ENCODE data around the gene CCDC15.

DNA sequence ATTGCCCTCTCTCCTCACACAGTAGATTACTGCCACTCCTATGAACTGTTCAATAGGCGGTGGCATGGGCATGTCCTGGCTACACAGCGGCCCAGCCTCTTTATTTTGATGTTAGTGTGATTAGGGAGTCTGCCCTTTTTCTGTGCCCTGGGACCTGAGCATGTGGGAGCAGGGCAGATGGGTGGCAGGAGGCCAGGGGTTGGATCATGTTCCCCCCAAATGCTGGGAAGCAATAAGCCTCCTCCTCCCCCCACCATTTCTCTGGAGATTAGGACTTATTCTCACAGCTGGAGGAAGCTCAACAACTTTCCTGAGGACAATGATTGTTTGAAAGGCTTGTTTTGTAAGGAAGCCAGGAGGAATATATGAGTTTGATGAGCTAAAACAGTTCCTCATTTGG, 34.1 kb upstream of the CCDC15 start:
- TF ChIP-seq, protein P1, sequence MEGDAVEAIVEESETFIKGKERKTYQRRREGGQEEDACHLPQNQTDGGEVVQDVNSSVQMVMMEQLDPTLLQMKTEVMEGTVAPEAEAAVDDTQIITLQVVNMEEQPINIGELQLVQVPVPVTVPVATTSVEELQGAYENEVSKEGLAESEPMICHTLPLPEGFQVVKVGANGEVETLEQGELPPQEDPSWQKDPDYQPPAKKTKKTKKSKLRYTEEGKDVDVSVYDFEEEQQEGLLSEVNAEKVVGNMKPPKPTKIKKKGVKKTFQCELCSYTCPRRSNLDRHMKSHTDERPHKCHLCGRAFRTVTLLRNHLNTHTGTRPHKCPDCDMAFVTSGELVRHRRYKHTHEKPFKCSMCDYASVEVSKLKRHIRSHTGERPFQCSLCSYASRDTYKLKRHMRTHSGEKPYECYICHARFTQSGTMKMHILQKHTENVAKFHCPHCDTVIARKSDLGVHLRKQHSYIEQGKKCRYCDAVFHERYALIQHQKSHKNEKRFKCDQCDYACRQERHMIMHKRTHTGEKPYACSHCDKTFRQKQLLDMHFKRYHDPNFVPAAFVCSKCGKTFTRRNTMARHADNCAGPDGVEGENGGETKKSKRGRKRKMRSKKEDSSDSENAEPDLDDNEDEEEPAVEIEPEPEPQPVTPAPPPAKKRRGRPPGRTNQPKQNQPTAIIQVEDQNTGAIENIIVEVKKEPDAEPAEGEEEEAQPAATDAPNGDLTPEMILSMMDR (IDR thresholded peaks at IDR 0.05), result no peak
- no peak for TF ChIP-seq POLR2A (IDR thresholded peaks at IDR 0.05)
